MCF 10A (cell line): ENCODE measurements around the gene COX20. TPM values are rescaled to one million over a fixed set of nuclear protein-coding genes. Genes with fewer than 3 reads are reported as not detected.

Experiments used
- BruUV-seq: library from RNA; stranded (reverse); fragments of 400-500 nt; replicated peaks from 2 replicates; lab custom pipeline; 2021; lab: Mats Ljungman, UMichigan
- CTCF ChIA-PET: fragments of 300-600 bp; sonication (Branson Sonifier 250); formaldehyde crosslinking; extraction: SDS; loops from one replicate; lab custom pipeline; 2021; ENCODE audit warnings: antibody characterized with exemption, inconsistent platforms; lab: Yijun Ruan, JAX
- POLR2A ChIA-PET: fragments of 300-600, 350-650 bp; sonication (Branson Sonifier 250); formaldehyde crosslinking; extraction: SDS; loops from one replicate; lab custom pipeline; 2020; ENCODE audit warnings: antibody characterized with exemption, inconsistent platforms; lab: Yijun Ruan, JAX
- DNase-seq: peaks from one replicate; pipeline ENCODE4 v3.0.0-alpha.2; 2018; ENCODE audit not compliant: unreplicated experiment
- H3K27ac Mint-ChIP-seq: one replicate; pipeline ENCODE4 v1.8.0; 2022; ENCODE audit warnings: mild to moderate bottlenecking, low read depth, mixed read lengths; ENCODE audit not compliant: unreplicated experiment
- H3K27me3 Mint-ChIP-seq: one replicate; pipeline ENCODE4 v1.8.0; 2022; ENCODE audit warnings: mixed read lengths; ENCODE audit not compliant: insufficient read depth, unreplicated experiment
- H3K36me3 Mint-ChIP-seq: one replicate; pipeline ENCODE4 v1.8.0; 2022; ENCODE audit warnings: mild to moderate bottlenecking, moderate library complexity, mixed read lengths; ENCODE audit not compliant: insufficient read depth, unreplicated experiment
- H3K4me1 Mint-ChIP-seq: one replicate; pipeline ENCODE4 v1.8.0; 2022; ENCODE audit warnings: mixed read lengths; ENCODE audit not compliant: insufficient read depth, unreplicated experiment
- H3K4me3 Mint-ChIP-seq: one replicate; pipeline ENCODE4 v1.8.0; 2022; ENCODE audit warnings: mild to moderate bottlenecking, moderate library complexity, mixed read lengths; ENCODE audit not compliant: unreplicated experiment
- H3K9me3 Mint-ChIP-seq: one replicate; pipeline ENCODE4 v1.8.0; 2022; ENCODE audit warnings: mixed read lengths; ENCODE audit not compliant: unreplicated experiment
- intact Hi-C: fragments of 100-400 bp; cut with micrococcal nuclease; formaldehyde crosslinking; loops from 2 replicates; pipeline ENCODE4 v1.14.1; 2022
- total RNA-seq: library from RNA; stranded (reverse); gene quantifications from 2 replicates; pipeline ENCODE4 v1.2.3, GENCODE V29; 2022
- TF ChIP-seq, protein P1 (sequence below): fragments of 200-600 bp; IDR thresholded peaks from one replicate; pipeline ENCODE4 v1.8.0; 2022; ENCODE audit warnings: antibody characterized with exemption, mild to moderate bottlenecking; ENCODE audit not compliant: unreplicated experiment

The COX20 gene
- total RNA-seq, 1 experiment from 2014 or later, result 44.6 TPM

- ChIA-PET CTCF (interaction anchor here (0.7 to 13.7 kb wide), 7 partner anchors 9 to 180 kb away, joined by 3 to 174 read pairs (median 3); partner anchors contain the start of gene COX20), POLR2A (interaction anchor here (0.7 to 25.5 kb wide), 25 partner anchors 13 to 1704 kb away, joined by 3 to 1456 read pairs (median 5); partner anchors contain the start of genes ADSS2, CEP170, CNST and COX20)
- Mint-ChIP-seq H3K4me1 (peaks cover 42% of the 10 kb centered on the region), H3K9me3 (no peaks in the 10 kb centered on the region), H3K36me3 (peaks cover 75% of the 10 kb centered on the region), H3K4me3 (peak overlapping the region; percentile 93), H3K27ac (peak overlapping the region; percentile 96), H3K27me3 (no peaks in the 10 kb centered on the region)
- TF ChIP-seq, protein P1, sequence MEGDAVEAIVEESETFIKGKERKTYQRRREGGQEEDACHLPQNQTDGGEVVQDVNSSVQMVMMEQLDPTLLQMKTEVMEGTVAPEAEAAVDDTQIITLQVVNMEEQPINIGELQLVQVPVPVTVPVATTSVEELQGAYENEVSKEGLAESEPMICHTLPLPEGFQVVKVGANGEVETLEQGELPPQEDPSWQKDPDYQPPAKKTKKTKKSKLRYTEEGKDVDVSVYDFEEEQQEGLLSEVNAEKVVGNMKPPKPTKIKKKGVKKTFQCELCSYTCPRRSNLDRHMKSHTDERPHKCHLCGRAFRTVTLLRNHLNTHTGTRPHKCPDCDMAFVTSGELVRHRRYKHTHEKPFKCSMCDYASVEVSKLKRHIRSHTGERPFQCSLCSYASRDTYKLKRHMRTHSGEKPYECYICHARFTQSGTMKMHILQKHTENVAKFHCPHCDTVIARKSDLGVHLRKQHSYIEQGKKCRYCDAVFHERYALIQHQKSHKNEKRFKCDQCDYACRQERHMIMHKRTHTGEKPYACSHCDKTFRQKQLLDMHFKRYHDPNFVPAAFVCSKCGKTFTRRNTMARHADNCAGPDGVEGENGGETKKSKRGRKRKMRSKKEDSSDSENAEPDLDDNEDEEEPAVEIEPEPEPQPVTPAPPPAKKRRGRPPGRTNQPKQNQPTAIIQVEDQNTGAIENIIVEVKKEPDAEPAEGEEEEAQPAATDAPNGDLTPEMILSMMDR, result no peak
- DNase-seq, result peak; percentile 47
- intact Hi-C loops, result no loop called here
- TSS peak; percentile 33 for BruUV-seq
Measured at GRCh38 chr1:244862354-244862698, 26.9 kb downstream of the COX20 start.

DNA sequence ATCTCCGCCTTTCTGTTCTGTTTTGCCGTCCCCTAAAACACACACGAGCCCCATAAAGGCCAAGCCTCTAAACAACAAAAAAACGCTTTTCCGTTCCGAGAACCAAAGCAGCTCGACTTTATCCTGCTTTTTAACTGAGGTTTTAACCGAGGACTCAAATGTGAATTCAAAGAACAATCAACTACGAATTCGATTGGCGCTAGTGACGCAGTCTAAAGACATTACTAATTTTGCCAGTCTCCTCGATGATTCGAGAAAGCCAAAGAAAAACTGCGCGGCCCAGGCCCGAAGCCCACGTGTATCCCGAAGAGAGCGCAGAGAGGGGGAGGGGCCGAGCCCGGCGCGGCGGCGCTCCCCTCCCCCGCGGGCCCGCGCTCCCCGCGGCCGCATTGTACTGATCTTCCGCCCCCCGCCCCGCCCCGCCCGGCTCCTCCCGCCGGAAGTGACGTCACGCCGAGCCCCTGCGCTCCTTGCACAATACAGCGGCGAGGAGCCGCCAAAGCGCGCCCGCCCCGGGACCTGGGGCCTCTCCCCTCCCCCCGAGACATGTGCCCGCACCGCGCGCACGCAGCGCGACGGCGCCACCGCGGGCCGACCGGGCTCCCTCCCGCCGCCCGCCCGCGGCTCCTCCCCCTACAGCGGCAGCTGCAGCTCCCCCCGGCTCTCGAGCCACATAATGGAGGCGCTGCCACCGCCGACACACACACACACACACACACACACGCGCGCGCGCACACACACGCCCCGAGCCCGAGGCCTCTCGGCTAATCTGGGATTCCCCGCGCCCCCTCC lies 27.4 kb downstream of the COX20 start:
- Mint-ChIP-seq H3K27me3 (no peaks in the 10 kb centered on the region), H3K36me3 (peaks cover 69% of the 10 kb centered on the region), H3K27ac (peak overlapping the region; percentile 96), H3K4me3 (peak overlapping the region; percentile 93), H3K4me1 (peaks cover 42% of the 10 kb centered on the region), H3K9me3 (no peaks in the 10 kb centered on the region)
- CTCF ChIA-PET, result interaction anchor here (0.6 to 13.7 kb wide), 8 partner anchors 8 to 437 kb away, joined by 3 to 174 read pairs (median 7); partner anchors contain the start of gene COX20
- TF ChIP-seq, protein P1, result no peak
- intact Hi-C loops, result loop anchor here (1.0 kb wide), 3 partner anchors 28 to 179 kb away; partner anchors contain the start of gene COX20
- BruUV-seq, result no TSS peak
- POLR2A ChIA-PET, result interaction anchor here (0.9 to 25.5 kb wide), 25 partner anchors 12 to 1703 kb away, joined by 3 to 1456 read pairs (median 7); partner anchors contain the start of genes ADSS2, CEP170, CNST and COX20
- peak; percentile 99 for DNase-seq

DNA sequence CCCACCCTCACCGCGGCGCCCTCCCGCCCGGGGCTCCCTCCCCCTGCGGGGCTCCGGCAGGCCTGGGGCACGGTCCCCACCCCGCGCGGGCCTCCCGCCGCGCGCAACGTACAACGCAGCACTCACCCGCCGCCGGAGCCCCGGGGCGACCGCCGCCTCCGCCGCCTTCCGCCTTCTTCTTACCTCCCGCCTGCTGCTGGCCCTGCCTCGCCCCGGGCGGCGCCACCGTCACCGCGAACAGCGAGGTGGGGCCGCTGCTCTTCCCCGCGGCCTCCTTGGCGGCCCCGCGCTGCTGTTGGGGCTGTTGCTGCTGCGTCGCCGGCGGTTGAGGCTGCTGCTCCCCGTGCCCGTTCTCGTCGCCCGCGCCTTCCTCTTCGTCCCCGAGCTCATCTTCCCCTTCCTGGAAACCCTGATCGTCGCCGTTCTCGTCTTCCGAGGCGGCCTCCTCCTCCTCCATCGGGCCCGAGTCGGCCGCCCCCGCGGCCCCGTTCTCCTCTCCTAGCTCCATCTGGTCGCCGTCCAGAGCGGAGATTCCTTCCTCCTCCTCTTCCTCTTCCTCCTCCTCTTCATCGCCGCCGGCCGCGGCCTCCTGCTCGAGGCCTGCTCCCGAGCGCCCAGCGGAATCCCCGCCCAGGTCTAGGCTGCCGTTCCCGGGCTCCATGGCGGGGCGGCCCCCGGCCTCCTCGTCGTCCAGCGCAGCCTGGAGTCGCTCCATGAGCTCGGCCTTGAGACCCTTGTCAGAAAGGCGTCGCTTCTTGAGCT lies 28.2 kb downstream of the COX20 start:
- Mint-ChIP-seq H3K4me3 (peak overlapping the region; percentile 93), H3K27ac (peak overlapping the region; percentile 96), H3K4me1 (peaks cover 38% of the 10 kb centered on the region), H3K9me3 (no peaks in the 10 kb centered on the region), H3K27me3 (no peaks in the 10 kb centered on the region), H3K36me3 (peaks cover 61% of the 10 kb centered on the region)
- no peak for DNase-seq
- intact Hi-C loops, result loop anchor here (1.0 kb wide), 3 partner anchors 28 to 179 kb away; partner anchors contain the start of gene COX20
- TSS peak; percentile 49 for BruUV-seq
- CTCF ChIA-PET, result interaction anchor here (0.6 to 13.7 kb wide), 17 partner anchors 8 to 1708 kb away, joined by 3 to 174 read pairs (median 5); a partner anchor contains a TSS
- TF ChIP-seq, protein P1, result no peak
- POLR2A ChIA-PET, result interaction anchor here (0.5 to 25.5 kb wide), 28 partner anchors 11 to 1704 kb away, joined by 3 to 1456 read pairs (median 9); partner anchors contain the start of genes ADSS2, CNST, COX20 and KIF26B
